Measurements from ENCODE around the gene CDK14. TPM values are rescaled to one million over a fixed set of nuclear protein-coding genes. Genes with fewer than 3 reads are reported as not detected.

Gene CDK14
- total and polyA plus RNA-seq, 4 donors: 4.2 to 12.4 (median 7.4) TPM

DNA sequence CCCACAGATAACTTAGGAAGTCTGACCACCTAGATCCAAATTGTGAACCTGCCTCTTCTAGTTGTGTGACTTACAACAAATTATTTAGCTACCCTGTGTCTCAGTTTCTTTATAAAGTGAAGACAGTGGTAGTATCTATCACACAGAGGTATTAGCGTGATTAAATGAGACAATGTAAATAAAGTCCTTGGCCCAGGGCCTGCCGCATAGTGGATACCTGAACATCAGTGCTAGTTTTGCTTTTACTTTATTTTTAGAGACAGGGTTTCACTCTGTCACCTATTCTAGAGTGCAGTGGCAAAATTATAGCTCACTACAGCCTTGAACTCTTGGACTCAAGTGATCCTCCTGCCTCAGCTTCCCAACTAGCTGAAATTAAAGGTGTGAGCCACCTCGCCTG lies 177.1 kb downstream of the CDK14 start:
- peak overlapping the region; percentile 45 to 55 for H3K27ac ChIP-seq (ENCODE audit: low read depth in 1 of 2, low read length in 2 of 2)
- 50% methylated on average over 3 of the region's 3 CpGs for whole genome bisulfite sequencing
- TF ChIP-seq FOXA2 (IDR thresholded peaks at IDR 0.05) (peak; percentile 76), EGR1 (IDR thresholded peaks at IDR 0.05; ENCODE audit: low read depth in 2 of 2) (no peak), HNF4A (conservative IDR thresholded peaks at IDR 0.05) (peak in 1 of 2 donors; percentile 9)

DNA sequence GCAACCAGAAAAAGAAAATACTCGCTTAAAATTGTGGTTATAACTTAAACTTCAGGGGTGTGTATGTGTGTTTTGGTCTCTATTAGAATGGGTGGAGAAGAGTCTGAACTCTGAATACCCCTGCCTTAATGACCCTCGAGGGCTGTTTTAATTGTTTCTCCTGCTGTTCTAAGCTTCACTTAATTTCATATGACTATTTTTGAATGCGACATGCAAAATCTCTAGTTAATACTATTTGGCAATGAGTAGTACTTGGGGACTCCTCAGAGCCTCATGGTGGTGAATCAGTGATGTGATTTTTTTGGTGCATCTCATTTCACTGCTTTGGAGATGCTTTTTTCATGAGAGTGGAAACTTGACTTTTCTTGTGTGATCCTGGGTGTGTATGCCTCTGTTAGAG lies 178.6 kb downstream of the CDK14 start:
- H3K4me1 ChIP-seq (ENCODE audit: control insufficient read depth in 4 of 4, insufficient read depth in 4 of 4, low read length in 3 of 4): peaks cover 0 to 11% (median 3%) of the 10 kb centered on the region in 4 donors
- no peak overlapping the region for H3K27ac ChIP-seq (ENCODE audit: low read depth in 1 of 2, low read length in 2 of 2)
- H3K27me3 ChIP-seq (ENCODE audit: control insufficient read depth in 4 of 4, insufficient read depth in 4 of 4, low read length in 3 of 4): no peaks in the 10 kb centered on the region
- no peak for DNase-seq (ENCODE audit: low spot score)
- H3K36me3 ChIP-seq (ENCODE audit: control insufficient read depth in 4 of 4, insufficient read depth in 3 of 4, low read depth in 1 of 4, low read length in 3 of 4): no peaks in the 10 kb centered on the region
- 90% methylated on average over 3 of the region's 3 CpGs for WGBS
- peaks cover 0 to 4% (median 2%) of the 10 kb centered on the region in 4 donors for H3K9me3 ChIP-seq (ENCODE audit: control insufficient read depth in 4 of 4, low read length in 3 of 4)
- TF ChIP-seq, protein P1, sequence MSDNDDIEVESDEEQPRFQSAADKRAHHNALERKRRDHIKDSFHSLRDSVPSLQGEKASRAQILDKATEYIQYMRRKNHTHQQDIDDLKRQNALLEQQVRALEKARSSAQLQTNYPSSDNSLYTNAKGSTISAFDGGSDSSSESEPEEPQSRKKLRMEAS (IDR thresholded peaks at IDR 0.05): no peak
- TF ChIP-seq JUND (IDR thresholded peaks at IDR 0.05): no peak
- no peak for TF ChIP-seq SP1 (IDR thresholded peaks at IDR 0.05)
- no peak for TF ChIP-seq EGR1 (IDR thresholded peaks at IDR 0.05; ENCODE audit: low read depth in 2 of 2)
- TF ChIP-seq, protein P2, sequence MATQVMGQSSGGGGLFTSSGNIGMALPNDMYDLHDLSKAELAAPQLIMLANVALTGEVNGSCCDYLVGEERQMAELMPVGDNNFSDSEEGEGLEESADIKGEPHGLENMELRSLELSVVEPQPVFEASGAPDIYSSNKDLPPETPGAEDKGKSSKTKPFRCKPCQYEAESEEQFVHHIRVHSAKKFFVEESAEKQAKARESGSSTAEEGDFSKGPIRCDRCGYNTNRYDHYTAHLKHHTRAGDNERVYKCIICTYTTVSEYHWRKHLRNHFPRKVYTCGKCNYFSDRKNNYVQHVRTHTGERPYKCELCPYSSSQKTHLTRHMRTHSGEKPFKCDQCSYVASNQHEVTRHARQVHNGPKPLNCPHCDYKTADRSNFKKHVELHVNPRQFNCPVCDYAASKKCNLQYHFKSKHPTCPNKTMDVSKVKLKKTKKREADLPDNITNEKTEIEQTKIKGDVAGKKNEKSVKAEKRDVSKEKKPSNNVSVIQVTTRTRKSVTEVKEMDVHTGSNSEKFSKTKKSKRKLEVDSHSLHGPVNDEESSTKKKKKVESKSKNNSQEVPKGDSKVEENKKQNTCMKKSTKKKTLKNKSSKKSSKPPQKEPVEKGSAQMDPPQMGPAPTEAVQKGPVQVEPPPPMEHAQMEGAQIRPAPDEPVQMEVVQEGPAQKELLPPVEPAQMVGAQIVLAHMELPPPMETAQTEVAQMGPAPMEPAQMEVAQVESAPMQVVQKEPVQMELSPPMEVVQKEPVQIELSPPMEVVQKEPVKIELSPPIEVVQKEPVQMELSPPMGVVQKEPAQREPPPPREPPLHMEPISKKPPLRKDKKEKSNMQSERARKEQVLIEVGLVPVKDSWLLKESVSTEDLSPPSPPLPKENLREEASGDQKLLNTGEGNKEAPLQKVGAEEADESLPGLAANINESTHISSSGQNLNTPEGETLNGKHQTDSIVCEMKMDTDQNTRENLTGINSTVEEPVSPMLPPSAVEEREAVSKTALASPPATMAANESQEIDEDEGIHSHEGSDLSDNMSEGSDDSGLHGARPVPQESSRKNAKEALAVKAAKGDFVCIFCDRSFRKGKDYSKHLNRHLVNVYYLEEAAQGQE (IDR thresholded peaks at IDR 0.05): no peak
- TF ChIP-seq, protein P3, sequence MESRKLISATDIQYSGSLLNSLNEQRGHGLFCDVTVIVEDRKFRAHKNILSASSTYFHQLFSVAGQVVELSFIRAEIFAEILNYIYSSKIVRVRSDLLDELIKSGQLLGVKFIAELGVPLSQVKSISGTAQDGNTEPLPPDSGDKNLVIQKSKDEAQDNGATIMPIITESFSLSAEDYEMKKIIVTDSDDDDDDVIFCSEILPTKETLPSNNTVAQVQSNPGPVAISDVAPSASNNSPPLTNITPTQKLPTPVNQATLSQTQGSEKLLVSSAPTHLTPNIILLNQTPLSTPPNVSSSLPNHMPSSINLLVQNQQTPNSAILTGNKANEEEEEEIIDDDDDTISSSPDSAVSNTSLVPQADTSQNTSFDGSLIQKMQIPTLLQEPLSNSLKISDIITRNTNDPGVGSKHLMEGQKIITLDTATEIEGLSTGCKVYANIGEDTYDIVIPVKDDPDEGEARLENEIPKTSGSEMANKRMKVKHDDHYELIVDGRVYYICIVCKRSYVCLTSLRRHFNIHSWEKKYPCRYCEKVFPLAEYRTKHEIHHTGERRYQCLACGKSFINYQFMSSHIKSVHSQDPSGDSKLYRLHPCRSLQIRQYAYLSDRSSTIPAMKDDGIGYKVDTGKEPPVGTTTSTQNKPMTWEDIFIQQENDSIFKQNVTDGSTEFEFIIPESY (IDR thresholded peaks at IDR 0.05): no peak
- no peak for TF ChIP-seq TAF1 (conservative IDR thresholded peaks at IDR 0.05)
- no peak for TF ChIP-seq RAD21 (IDR thresholded peaks at IDR 0.05)
- TF ChIP-seq, protein P4, sequence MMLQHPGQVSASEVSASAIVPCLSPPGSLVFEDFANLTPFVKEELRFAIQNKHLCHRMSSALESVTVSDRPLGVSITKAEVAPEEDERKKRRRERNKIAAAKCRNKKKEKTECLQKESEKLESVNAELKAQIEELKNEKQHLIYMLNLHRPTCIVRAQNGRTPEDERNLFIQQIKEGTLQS (IDR thresholded peaks at IDR 0.05): no peak
- no peak for TF ChIP-seq HNF4A (conservative IDR thresholded peaks at IDR 0.05)
- TF ChIP-seq HNF4G (IDR thresholded peaks at IDR 0.05): no peak
- TF ChIP-seq FOXA1 (IDR thresholded peaks at IDR 0.05): no peak
- no peak for TF ChIP-seq NR2F2 (IDR thresholded peaks at IDR 0.05)
- TF ChIP-seq YY1 (IDR thresholded peaks at IDR 0.05): no peak
- TF ChIP-seq GABPA (IDR thresholded peaks at IDR 0.05 in 1 of 2, conservative IDR thresholded peaks at IDR 0.05 in 1 of 2): no peak
- no peak for TF ChIP-seq FOXA2 (IDR thresholded peaks at IDR 0.05)
- TF ChIP-seq, protein P5, sequence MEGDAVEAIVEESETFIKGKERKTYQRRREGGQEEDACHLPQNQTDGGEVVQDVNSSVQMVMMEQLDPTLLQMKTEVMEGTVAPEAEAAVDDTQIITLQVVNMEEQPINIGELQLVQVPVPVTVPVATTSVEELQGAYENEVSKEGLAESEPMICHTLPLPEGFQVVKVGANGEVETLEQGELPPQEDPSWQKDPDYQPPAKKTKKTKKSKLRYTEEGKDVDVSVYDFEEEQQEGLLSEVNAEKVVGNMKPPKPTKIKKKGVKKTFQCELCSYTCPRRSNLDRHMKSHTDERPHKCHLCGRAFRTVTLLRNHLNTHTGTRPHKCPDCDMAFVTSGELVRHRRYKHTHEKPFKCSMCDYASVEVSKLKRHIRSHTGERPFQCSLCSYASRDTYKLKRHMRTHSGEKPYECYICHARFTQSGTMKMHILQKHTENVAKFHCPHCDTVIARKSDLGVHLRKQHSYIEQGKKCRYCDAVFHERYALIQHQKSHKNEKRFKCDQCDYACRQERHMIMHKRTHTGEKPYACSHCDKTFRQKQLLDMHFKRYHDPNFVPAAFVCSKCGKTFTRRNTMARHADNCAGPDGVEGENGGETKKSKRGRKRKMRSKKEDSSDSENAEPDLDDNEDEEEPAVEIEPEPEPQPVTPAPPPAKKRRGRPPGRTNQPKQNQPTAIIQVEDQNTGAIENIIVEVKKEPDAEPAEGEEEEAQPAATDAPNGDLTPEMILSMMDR (IDR thresholded peaks at IDR 0.05; ENCODE audit: low read depth, low read length, missing input control): no peak
- TF ChIP-seq RXRA (IDR thresholded peaks at IDR 0.05): no peak
- no peak overlapping the region for H3K9ac ChIP-seq (ENCODE audit: low read depth in 1 of 2, low read length in 2 of 2)
- no peak overlapping the region for H3K4me3 ChIP-seq (ENCODE audit: low read depth in 1 of 3, low read length in 3 of 3)

More for the DNA sequence above, 177.1 kb downstream of the CDK14 start:
- Histone ChIP-seq H3K27me3 (ENCODE audit: control insufficient read depth in 4 of 4, insufficient read depth in 4 of 4, low read length in 3 of 4) (no peaks in the 10 kb centered on the region), H3K9ac (ENCODE audit: low read depth in 1 of 2, low read length in 2 of 2) (peak overlapping the region in 1 of 2 donors; percentile 31), H3K9me3 (ENCODE audit: control insufficient read depth in 4 of 4, low read length in 3 of 4) (peaks cover 0 to 4% (median 2%) of the 10 kb centered on the region in 4 donors), H3K4me1 (ENCODE audit: control insufficient read depth in 4 of 4, insufficient read depth in 4 of 4, low read length in 3 of 4) (peaks cover 0 to 17% (median 9%) of the 10 kb centered on the region in 4 donors), H3K36me3 (ENCODE audit: control insufficient read depth in 4 of 4, insufficient read depth in 3 of 4, low read depth in 1 of 4, low read length in 3 of 4) (no peaks in the 10 kb centered on the region), H3K4me3 (ENCODE audit: low read depth in 1 of 3, low read length in 3 of 3) (no peak overlapping the region)
- DNase-seq (ENCODE audit: low spot score): no peak
